Measurements from ENCODE around the gene LRRN2. TPM values are rescaled to one million over a fixed set of nuclear protein-coding genes. Genes with fewer than 3 reads are reported as not detected.

Gene LRRN2
- total RNA-seq = 1 to 10 TPM; 1.8 to 6.4 (median 4.1) TPM

- DNase-seq (ENCODE audit: low spot score) = no peak
- no peak for TF ChIP-seq CTCF (IDR thresholded peaks at IDR 0.05)
- ATAC-seq (ENCODE audit: low FRiP score) = peak; percentile 60
These were observed at the start of gene LRRN2 for GRCh38 chr1:204685236-204686006. TSS of gene LRRN2 (minus strand) at chr1:204685738. CDS start at chr1:204619992, 65,746 bp downstream.

- TF ChIP-seq CTCF (IDR thresholded peaks at IDR 0.05) = no peak
- DNase-seq (ENCODE audit: low spot score) (no peak), ATAC-seq (ENCODE audit: low FRiP score) (no peak)
These were observed 49.5 kb upstream of the LRRN2 start for GRCh38 chr1:204735042-204735441.

- ATAC-seq (ENCODE audit: low FRiP score) (no peak), DNase-seq (ENCODE audit: low spot score) (no peak)
- no peak for TF ChIP-seq CTCF (IDR thresholded peaks at IDR 0.05)
These were observed 48.5 kb upstream of the LRRN2 start for GRCh38 chr1:204733869-204734596.

GRCh38 chr1:204733289-204733688, 47.8 kb upstream of the LRRN2 start:
- no peak for DNase-seq (ENCODE audit: low spot score)
- TF ChIP-seq CTCF (IDR thresholded peaks at IDR 0.05) = no peak
- ATAC-seq (ENCODE audit: low FRiP score) = no peak

GRCh38 chr1:204731985-204732575, 46.5 kb upstream of the LRRN2 start:
- ATAC-seq (ENCODE audit: low FRiP score) = no peak
- DNase-seq (ENCODE audit: low spot score) = no peak
- no peak for TF ChIP-seq CTCF (IDR thresholded peaks at IDR 0.05)

GRCh38 chr1:204731509-204731908, 46.0 kb upstream of the LRRN2 start:
- no peak for ATAC-seq (ENCODE audit: low FRiP score)
- no peak for DNase-seq (ENCODE audit: low spot score)
- no peak for TF ChIP-seq CTCF (IDR thresholded peaks at IDR 0.05)
